Left ventricle myocardium inferior (tissue), 1 donor: ENCODE results near the gene DNM3. TPM values are rescaled to one million over a fixed set of nuclear protein-coding genes. Genes with fewer than 3 reads are reported as not detected.

Experiments
- DNase-seq: peaks from one replicate; pipeline ENCODE4 v3.0.0-alpha.2; 2020
- H3K27ac ChIP-seq: fragments of 200-600 bp; replicated peaks from 2 replicates; pipeline ENCODE4 v1.8.0; 2021
- H3K27me3 ChIP-seq: fragments of 200-600 bp; 2 replicates; pipeline ENCODE4 v1.8.0; 2021; ENCODE audit warnings: low read depth
- H3K36me3 ChIP-seq: fragments of 200-600 bp; 2 replicates; pipeline ENCODE4 v1.8.0; 2021
- H3K4me1 ChIP-seq: fragments of 200-600 bp; 2 replicates; pipeline ENCODE4 v1.8.0; 2021
- H3K4me3 ChIP-seq: fragments of 200-600 bp; 2 replicates; pipeline ENCODE4 v1.8.0; 2021; ENCODE audit warnings: mild to moderate bottlenecking, moderate library complexity
- H3K9me3 ChIP-seq: fragments of 200-600 bp; replicated peaks from 2 replicates; pipeline ENCODE4 v1.8.0; 2021
- CTCF ChIP-seq: fragments of 200-600 bp; IDR thresholded peaks from 2 replicates; pipeline ENCODE4 v1.8.0; 2021; ENCODE audit warnings: antibody characterized with exemption, mild to moderate bottlenecking, borderline replicate concordance
- intact Hi-C: fragments of 100-400 bp; cut with micrococcal nuclease; formaldehyde crosslinking; loops from one replicate; pipeline ENCODE4 v1.11.0; 2022
- total RNA-seq: library from RNA; stranded (reverse); fragmentation: NEBNext Ultra II Directional; extraction: Animal tissue kit (Norgen Biotek cat#: 25700); gene quantifications from one replicate; pipeline ENCODE4 v1.2.1, GENCODE V29; 2021
- donor health status: DM: no; HTN: yes; CAD: no; lungs with severe emphysema.

The DNM3 gene
- total RNA-seq, 1 donor from 2014 or later = 1.2 TPM

- H3K9me3 ChIP-seq = no peaks in the 10 kb centered on the region
- intact Hi-C loops = no loop called here
- H3K4me3 ChIP-seq = no peak overlapping the region
- H3K27me3 ChIP-seq = no peaks in the 10 kb centered on the region
- H3K4me1 ChIP-seq = peaks cover 71% of the 10 kb centered on the region
- peak overlapping the region; percentile 80 for H3K27ac ChIP-seq
- no peaks in the 10 kb centered on the region for H3K36me3 ChIP-seq
- no peak for TF ChIP-seq CTCF
- DNase-seq = no peak
These were observed 556.9 kb downstream of the DNM3 start for GRCh38 chr1:172398193-172398592.

GRCh38 chr1:172398970-172399755 lies 557.9 kb downstream of the DNM3 start:
- intact Hi-C loops = no loop called here
- peak; percentile 34 for DNase-seq
- TF ChIP-seq CTCF = peak; percentile 70
- peak overlapping the region; percentile 28 for H3K4me3 ChIP-seq
- H3K36me3 ChIP-seq = no peaks in the 10 kb centered on the region
- H3K27ac ChIP-seq = peak overlapping the region; percentile 80
- H3K9me3 ChIP-seq = no peaks in the 10 kb centered on the region
- peaks cover 62% of the 10 kb centered on the region for H3K4me1 ChIP-seq
- no peaks in the 10 kb centered on the region for H3K27me3 ChIP-seq

- H3K9me3 ChIP-seq = no peaks in the 10 kb centered on the region
- peak overlapping the region; percentile 80 for H3K27ac ChIP-seq
- no peaks in the 10 kb centered on the region for H3K36me3 ChIP-seq
- peaks cover 55% of the 10 kb centered on the region for H3K4me1 ChIP-seq
- no peak for TF ChIP-seq CTCF
- H3K27me3 ChIP-seq = no peaks in the 10 kb centered on the region
- H3K4me3 ChIP-seq = no peak overlapping the region
- intact Hi-C loops = loop anchor here (10.0 kb wide), 1 partner anchor 315 kb away; no protein-coding TSS in a partner anchor
- DNase-seq = no peak
These were observed 558.7 kb downstream of the DNM3 start for GRCh38 chr1:172399756-172400721.

GRCh38 chr1:172400722-172401105 lies 559.4 kb downstream of the DNM3 start:
- Histone ChIP-seq H3K27ac (peak overlapping the region; percentile 80), H3K9me3 (no peaks in the 10 kb centered on the region), H3K4me3 (no peak overlapping the region), H3K36me3 (no peaks in the 10 kb centered on the region), H3K4me1 (peaks cover 55% of the 10 kb centered on the region), H3K27me3 (no peaks in the 10 kb centered on the region)
- intact Hi-C loops = loop anchor here (10.0 kb wide), 1 partner anchor 316 kb away; no protein-coding TSS in a partner anchor
- no peak for DNase-seq
- TF ChIP-seq CTCF = no peak

GRCh38 chr1:172401477-172401876 lies 560.2 kb downstream of the DNM3 start:
- no peak overlapping the region for H3K27ac ChIP-seq
- DNase-seq = no peak
- no peaks in the 10 kb centered on the region for H3K36me3 ChIP-seq
- no peak for TF ChIP-seq CTCF
- H3K9me3 ChIP-seq = no peaks in the 10 kb centered on the region
- H3K27me3 ChIP-seq = no peaks in the 10 kb centered on the region
- H3K4me3 ChIP-seq = no peak overlapping the region
- intact Hi-C loops = loop anchor here (10.0 kb wide), 1 partner anchor 317 kb away; no protein-coding TSS in a partner anchor
- H3K4me1 ChIP-seq = peaks cover 52% of the 10 kb centered on the region
